Activated T-helper 2 cell treated with anti-CD3 and anti-CD28 coated beads, Interferon-gamma antibody, Interleukin-2, Interleukin-4, amounts not matched to agents 10 μg/mL and 5 μg/mL and 100 μg/mL, durations not matched to agents 14 hours and 24 hours and 36 hours (primary cell): Measurements from ENCODE around the gene MAP3K6. TPM values are rescaled to one million over a fixed set of nuclear protein-coding genes. Genes with fewer than 3 reads are reported as not detected.
"Not testable (repeated sequence)": the region's sequence is repeated elsewhere in the genome, so short reads cannot be mapped to it uniquely, and the experiment has no call there.

Experiments
- DNase-seq: peaks from one replicate; pipeline ENCODE4 v3.0.0; 2021; ENCODE audit warnings: low spot score
- H3K27ac Mint-ChIP-seq: one replicate; pipeline ENCODE4 v1.8.0; 2021; ENCODE audit warnings: mixed read lengths
- H3K27me3 Mint-ChIP-seq: one replicate; pipeline ENCODE4 v1.8.0; 2021; ENCODE audit warnings: low read depth, mixed read lengths
- H3K36me3 Mint-ChIP-seq: one replicate; pipeline ENCODE4 v1.8.0; 2021; ENCODE audit warnings: low read depth, mixed read lengths
- H3K4me1 Mint-ChIP-seq: one replicate; pipeline ENCODE4 v1.8.0; 2021; ENCODE audit warnings: low read depth, mixed read lengths
- H3K4me3 Mint-ChIP-seq: one replicate; pipeline ENCODE4 v1.8.0; 2021; ENCODE audit warnings: low read depth, mild to moderate bottlenecking, moderate library complexity, mixed read lengths
- H3K9me3 Mint-ChIP-seq: one replicate; pipeline ENCODE4 v1.8.0; 2021; ENCODE audit warnings: mixed read lengths
- intact Hi-C: fragments of 100-400 bp; cut with micrococcal nuclease; formaldehyde crosslinking; loops from one replicate; pipeline ENCODE4 v1.15.1; 2023
- total RNA-seq: library from RNA; stranded (reverse); gene quantifications from 2 replicates; pipeline ENCODE4 v1.2.3, GENCODE V29; 2022

MAP3K6 gene
- total RNA-seq, 1 donor from 2014 or later = 15.8 TPM

DNA sequence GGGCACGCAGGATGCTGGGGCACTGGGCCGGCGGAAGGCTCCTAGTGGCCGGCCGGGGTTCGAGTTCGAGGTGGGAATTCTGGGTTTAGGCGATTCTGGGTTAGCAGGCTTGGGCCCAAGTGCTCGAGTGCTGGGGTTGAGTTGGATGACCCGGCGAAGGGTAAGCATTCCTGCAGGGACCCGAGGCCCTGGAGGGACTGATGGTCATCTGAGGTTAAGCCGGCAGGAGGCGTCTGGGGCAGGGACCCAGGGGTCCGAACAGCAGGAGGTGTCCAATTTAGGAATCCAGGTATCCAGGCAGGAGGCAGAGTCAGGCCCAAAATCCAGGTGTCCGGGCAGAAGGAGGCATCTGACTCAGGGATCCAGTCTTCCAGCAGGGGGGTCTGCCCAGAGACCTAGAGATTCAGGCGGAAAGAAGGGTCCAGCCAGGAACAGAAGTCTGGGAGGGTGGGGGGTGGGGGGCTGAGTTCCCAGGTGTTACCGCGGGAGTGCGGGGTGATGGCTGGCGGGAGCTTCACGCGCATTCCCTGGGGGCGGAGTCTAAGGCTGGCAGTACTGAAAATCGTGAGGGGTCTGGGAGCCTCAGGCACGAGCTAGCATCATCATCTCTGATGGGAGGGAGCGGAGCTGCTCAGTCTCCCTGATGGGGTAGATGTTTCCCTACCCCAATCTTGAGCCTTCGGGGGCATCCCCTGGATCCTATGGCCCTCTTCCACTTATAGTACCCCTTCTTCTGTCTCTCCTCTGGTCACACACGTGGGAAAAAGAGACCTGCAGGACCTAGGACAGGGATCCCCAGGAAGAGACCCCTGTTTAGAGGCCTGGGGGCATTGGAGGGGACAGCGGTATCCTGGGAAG, 26.2 kb upstream of the MAP3K6 start:
- peaks cover 14% of the 10 kb centered on the region for H3K4me1 Mint-ChIP-seq
- H3K36me3 Mint-ChIP-seq = no peaks in the 10 kb centered on the region
- H3K27me3 Mint-ChIP-seq = peaks cover 6% of the 10 kb centered on the region
- no peaks in the 10 kb centered on the region for H3K9me3 Mint-ChIP-seq
- no peak for DNase-seq
- peak overlapping the region; percentile 73 for H3K27ac Mint-ChIP-seq
- peak overlapping the region; percentile 82 for H3K4me3 Mint-ChIP-seq
- intact Hi-C loops = loop anchor here (1.0 to 10.0 kb wide), 3 partner anchors 28 to 272 kb away; partner anchors contain the start of gene AHDC1

DNA sequence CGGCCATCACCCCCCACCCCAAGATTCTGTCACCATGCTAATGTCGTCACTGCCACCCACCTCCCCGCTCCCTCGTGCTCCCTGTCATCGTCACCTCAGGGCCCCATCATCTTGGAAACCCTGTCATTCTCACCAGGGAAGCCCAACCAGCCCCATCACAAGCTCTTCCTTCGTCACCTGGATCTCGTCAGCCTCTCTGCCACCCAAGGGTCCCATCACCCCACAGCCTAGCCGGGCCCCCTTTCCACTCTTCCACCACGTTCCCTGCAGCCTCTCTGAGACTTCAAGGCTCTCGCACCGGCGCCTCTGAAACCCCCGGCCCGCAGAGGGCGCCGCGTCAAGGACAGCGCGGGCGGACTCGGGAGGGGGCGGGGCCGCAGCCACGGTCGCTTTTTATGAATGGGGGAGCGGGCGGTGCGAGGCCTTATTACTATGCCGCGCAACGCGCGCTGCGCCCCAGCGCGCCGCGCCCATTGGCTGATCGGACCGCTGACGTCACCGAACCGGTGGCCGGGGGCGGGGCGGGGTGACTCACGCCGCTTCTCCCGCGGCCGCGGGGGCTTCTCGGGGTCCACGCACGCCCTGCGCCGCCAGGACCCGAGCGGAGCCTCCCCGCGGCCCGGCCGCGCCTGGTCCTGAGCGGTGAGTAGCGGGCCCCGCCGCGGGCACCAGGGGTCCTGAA, 25.5 kb upstream of the MAP3K6 start, which contains the start of gene GPR3:
GPR3 (plus strand) TSS at position 527 of the 682 bp plus-strand sequence. CDS start 1,177 bp downstream, outside the sequence.
- H3K36me3 Mint-ChIP-seq = no peaks in the 10 kb centered on the region
- peaks cover 6% of the 10 kb centered on the region for H3K27me3 Mint-ChIP-seq
- peak within 1 kb of the TSS; percentile 89 for H3K27ac Mint-ChIP-seq
- peak; percentile 90 for DNase-seq
- intact Hi-C loops = loop anchor here (1.0 to 10.0 kb wide), 3 partner anchors 27 to 273 kb away; partner anchors contain the start of gene AHDC1
- no peaks in the 10 kb centered on the region for H3K9me3 Mint-ChIP-seq
- H3K4me1 Mint-ChIP-seq = peaks cover 14% of the 10 kb centered on the region
- H3K4me3 Mint-ChIP-seq = peak within 1 kb of the TSS; percentile 82

DNA sequence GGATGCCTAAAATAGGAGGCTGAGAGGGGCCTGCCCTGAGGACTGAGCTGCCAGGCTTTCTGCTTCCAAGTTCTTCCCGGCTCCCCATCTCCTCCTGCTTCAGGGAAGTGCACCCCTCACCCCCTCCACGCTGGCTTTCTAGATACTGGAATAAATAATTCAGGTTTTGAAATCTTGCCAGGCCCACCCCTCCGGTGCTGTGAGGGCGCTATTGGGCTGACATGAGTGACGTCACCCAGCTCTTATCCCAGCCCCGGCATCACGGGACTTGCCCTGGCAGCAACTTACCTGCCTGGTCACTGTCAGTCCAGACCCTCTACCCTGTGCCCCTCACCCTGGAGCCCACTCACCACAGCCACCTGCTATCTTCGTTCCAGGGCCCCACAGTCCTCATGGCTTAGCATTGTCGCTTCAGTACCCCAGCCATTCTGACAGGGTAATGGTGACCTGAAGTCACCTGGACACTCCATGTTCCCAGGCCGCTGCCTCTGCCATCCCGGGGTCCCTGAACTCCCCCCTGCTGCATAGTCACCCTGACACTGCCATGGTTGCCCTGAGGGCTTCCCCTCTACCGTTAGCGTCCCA, 24.8 kb upstream of the MAP3K6 start:
- Mint-ChIP-seq H3K27me3 (peaks cover 10% of the 10 kb centered on the region), H3K27ac (peak overlapping the region; percentile 89), H3K36me3 (no peaks in the 10 kb centered on the region), H3K9me3 (no peaks in the 10 kb centered on the region), H3K4me1 (peaks cover 14% of the 10 kb centered on the region), H3K4me3 (peak overlapping the region; percentile 77)
- no peak for DNase-seq
- intact Hi-C loops = loop anchor here (1.0 to 10.0 kb wide), 3 partner anchors 26 to 273 kb away; partner anchors contain the start of gene AHDC1

DNA sequence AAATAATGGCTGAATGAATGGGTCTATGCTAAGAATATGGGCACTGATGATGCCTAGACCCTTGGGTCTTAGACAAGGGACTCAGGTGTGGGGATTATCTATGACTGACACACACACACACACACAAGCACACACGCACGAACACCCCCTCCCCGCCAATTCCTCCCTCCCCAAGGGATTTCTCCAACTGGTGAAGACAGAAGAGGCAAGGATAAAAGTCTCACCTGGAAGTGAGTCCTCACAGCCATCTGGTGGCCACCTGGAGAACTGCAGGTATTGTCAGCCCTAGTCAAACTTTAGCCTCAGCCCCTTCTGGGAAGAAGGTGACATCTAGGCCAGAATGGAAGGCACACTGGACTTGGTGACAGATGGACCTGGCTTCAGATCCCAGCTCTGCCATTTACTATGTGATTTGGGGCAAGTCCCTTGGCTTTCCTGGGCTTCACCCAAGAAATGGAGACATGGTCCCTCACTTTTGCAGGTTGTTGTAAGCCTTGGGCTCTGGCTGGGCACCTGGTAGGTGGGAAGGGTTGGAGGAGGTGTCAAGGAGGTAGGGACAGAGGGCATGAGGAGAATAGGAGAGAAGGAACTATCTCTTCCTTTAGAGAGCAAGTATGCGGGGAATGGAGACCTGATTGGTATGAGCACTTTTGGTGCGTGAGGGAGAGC, 21.7 kb upstream of the MAP3K6 start:
- Mint-ChIP-seq H3K36me3 (no peaks in the 10 kb centered on the region), H3K4me1 (peaks cover 13% of the 10 kb centered on the region), H3K4me3 (no peak overlapping the region), H3K27ac (no peak overlapping the region), H3K27me3 (peaks cover 10% of the 10 kb centered on the region), H3K9me3 (no peaks in the 10 kb centered on the region)
- intact Hi-C loops = loop anchor here (1.0 kb wide), 2 partner anchors 31 to 87 kb away; no protein-coding TSS in a partner anchor
- DNase-seq = peak; percentile 64

DNA sequence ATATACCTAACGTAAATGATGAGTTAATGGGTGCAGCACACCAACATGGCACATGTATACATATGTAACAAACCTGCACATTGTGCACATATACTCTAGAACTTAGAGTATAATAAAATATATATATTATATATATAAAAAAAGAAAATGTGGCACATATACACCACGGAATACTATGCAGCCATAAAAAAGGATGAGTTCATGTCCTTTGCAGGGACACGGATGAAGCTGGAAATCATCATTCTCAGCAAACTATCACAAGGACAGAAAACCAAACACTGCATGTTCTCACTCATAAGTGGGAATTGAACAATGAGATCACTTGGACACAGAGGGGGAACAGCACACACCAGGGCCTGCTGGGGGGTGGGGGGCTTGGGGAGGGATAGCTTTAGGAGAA, 18.0 kb upstream of the MAP3K6 start:
- not testable (repeated sequence) for H3K36me3 Mint-ChIP-seq

DNA sequence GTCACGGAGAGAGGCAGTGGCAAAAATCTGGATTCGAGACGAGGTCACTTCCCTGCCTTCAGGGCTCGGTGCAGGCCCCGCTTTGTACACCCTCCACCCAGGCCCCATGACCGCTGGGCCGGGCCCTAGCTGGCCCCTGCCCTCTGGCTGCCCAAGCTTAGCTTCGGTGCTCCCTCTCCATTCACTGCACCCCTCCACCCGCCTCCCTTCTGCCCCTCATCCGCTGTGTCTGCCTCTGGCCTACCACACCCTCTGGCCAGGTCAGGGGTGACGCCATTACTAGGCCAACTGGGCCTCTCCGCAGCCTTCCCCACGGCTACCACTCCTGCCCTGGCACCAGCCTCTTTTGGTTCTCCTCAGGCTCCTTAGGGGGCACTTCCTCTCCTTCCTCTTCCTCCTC, 16.9 kb upstream of the MAP3K6 start:
- Mint-ChIP-seq H3K4me1 (peaks cover 4% of the 10 kb centered on the region), H3K27ac (no peak overlapping the region), H3K4me3 (no peak overlapping the region), H3K36me3 (no peaks in the 10 kb centered on the region), H3K9me3 (no peaks in the 10 kb centered on the region), H3K27me3 (peaks cover 17% of the 10 kb centered on the region)
- intact Hi-C loops = no loop called here
- DNase-seq = no peak

More for the DNA sequence above, 18.0 kb upstream of the MAP3K6 start:
- peaks cover 18% of the 10 kb centered on the region for H3K27me3 Mint-ChIP-seq
- intact Hi-C loops, H3K27ac Mint-ChIP-seq, H3K4me3 Mint-ChIP-seq, H3K9me3 Mint-ChIP-seq, H3K4me1 Mint-ChIP-seq, DNase-seq: not testable (repeated sequence)

DNA sequence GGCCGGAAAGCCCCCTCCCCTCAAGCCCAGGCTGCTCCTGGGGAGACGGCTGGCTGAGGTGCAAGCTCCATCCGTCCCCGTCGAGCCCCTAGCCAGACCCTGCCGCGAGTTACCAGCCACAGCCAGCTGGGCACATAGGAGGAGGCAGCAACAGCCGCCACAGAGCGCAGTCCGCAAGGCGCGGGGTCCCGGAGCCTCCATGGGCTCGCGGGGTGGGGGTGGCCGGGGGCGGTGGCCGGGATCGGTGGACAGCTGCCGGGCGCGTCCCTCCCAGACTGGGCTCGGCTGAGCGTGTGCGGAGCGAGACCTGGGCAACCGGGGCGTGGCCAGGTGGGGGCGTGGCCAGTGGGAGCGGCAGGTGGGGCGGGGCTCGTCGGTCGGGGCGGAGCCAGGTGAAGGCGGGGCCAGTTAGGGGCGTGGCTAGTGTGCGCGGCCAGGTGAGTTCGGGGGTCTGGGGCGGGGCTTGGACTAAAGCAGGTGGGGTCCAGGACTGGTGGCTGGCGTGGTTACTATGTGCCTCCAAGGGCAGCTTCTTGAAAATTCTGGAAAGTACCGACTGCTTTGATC, 16.4 kb upstream of the MAP3K6 start, which contains the start of gene CD164L2:
CD164L2 (minus strand) TSS at position 295 of the 567 bp plus-strand sequence; CDS start at position 201, 94 bp downstream.
- Mint-ChIP-seq H3K9me3 (no peaks in the 10 kb centered on the region), H3K4me3 (no peak within 1 kb of the TSS), H3K27me3 (peaks cover 15% of the 10 kb centered on the region), H3K4me1 (no peaks in the 10 kb centered on the region), H3K27ac (no peak within 1 kb of the TSS), H3K36me3 (no peaks in the 10 kb centered on the region)
- intact Hi-C loops = no loop called here
- DNase-seq = no peak

DNA sequence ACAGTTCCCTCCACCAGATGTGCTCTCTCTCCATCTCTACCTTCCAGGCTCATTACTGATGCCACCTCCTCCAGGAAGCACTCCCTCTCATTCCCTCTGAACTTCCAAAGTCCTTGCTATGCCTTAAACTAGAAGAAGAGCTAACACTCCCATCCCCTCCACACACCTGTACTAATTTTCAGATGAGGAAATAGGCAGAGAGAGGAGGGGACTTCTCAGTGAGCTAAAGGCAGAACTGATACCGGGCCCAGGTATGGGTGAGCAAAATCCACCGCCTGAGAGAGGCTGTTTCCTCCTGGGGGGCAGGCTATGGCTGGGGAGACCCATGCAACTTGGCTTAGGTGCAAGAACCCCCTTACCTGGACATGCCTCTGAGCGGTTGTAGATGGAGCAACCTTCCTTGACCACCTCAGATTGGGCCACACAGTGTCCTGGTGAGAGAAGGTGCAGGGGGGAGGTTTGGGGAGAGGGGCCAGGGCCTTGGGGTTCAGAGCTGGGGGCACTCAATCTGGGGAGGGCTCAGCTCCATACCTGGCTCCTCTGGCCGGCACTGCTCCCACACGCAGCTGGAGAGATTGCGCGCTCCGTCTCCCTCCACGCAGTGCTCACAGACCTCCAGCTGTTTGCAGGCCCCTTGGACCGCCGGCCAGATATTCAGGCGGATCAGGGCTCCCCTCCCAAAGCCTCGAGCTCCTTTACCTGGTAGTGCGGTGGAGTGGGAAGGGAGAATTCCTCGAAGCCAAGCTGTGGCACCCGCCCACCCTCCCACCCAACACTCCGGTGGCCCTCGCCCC, 15.4 kb upstream of the MAP3K6 start:
- Mint-ChIP-seq H3K36me3 (no peaks in the 10 kb centered on the region), H3K27ac (no peak overlapping the region), H3K9me3 (no peaks in the 10 kb centered on the region), H3K4me3 (no peak overlapping the region), H3K4me1 (no peaks in the 10 kb centered on the region), H3K27me3 (peaks cover 16% of the 10 kb centered on the region)
- intact Hi-C loops = no loop called here
- DNase-seq = no peak

DNA sequence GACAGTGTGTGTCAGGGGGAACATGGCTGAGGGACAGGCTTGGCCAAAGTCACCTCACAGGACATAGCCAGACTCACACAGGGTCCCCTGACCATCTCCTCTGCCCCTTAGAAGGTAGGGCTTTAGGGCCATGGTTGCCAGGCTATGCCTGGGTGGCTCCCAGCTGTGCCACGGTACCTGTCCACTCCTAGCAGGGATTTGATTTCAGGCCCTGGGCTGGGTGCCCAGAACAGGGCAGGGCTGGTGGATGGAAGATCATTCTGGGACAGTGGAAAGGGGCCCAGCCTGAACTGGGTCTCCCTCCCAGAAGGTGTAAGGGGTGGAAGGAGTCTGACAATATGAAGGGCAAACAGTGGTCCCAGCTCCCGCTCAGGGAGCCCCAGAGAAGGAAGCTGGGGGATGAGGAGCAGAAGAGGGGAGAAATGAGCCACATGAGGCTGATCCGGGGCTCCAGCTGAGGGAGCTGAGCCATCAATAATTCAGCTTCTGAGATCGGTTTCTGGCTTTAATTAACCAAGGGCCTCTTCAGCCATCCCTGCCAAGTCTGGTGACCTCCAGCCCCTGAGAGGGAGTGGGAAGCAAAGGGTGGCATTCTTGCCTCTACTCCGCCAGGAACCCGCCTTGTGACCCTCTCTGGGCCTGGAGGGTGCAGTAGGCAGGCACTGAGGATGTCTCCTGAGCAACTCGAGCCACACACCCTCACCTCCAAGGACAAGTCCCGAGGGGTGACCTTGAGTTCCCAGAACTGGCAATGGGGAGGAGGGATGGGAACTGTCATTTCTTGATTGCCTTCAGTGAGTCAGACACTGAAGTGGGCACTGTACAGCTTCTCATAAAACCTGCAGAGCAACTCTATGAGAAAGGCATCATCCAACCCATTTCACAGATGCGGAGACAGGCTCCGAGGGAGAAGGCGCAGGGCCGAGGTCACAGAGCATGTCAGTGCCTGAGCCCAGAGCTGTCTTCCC, 14.3 kb upstream of the MAP3K6 start:
- H3K27ac Mint-ChIP-seq = no peak overlapping the region
- H3K27me3 Mint-ChIP-seq = peaks cover 12% of the 10 kb centered on the region
- no peak overlapping the region for H3K4me3 Mint-ChIP-seq
- H3K9me3 Mint-ChIP-seq = no peaks in the 10 kb centered on the region
- no peaks in the 10 kb centered on the region for H3K36me3 Mint-ChIP-seq
- intact Hi-C loops = no loop called here
- H3K4me1 Mint-ChIP-seq = no peaks in the 10 kb centered on the region
- no peak for DNase-seq

DNA sequence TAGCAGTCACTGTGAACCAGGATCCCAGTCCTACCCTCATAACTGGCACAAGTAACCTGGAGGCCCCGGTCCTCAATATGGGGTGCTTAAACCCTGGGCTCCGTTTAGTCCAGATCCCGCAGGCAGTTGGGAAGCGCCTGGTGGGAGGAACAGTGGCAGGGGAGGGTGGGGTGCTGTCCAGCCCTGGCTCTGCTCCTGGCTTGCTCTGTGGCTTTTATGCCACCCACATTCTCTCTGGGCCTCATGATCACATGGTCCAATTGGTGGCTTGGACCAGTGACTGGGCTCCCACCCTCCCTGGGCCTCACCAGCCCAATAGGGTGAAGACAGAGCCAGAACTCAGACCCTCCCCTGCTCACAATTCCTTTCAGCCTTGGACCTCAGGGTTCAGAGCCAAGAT, 13.5 kb upstream of the MAP3K6 start:
- intact Hi-C loops = no loop called here
- H3K27me3 Mint-ChIP-seq = peaks cover 12% of the 10 kb centered on the region
- H3K4me3 Mint-ChIP-seq = no peak overlapping the region
- H3K4me1 Mint-ChIP-seq = no peaks in the 10 kb centered on the region
- H3K27ac Mint-ChIP-seq = no peak overlapping the region
- no peak for DNase-seq
- no peaks in the 10 kb centered on the region for H3K9me3 Mint-ChIP-seq
- no peaks in the 10 kb centered on the region for H3K36me3 Mint-ChIP-seq
